KOPT-K1 (cell line): Measurements from ENCODE around the gene CASP4.
"Not testable (repeated sequence)": the region's sequence is repeated elsewhere in the genome, so short reads cannot be mapped to it uniquely, and the experiment has no call there.

Experiments
- H3K27ac ChIP-seq: fragments of 200-600 bp; sonication (generic); 2 replicates; pipeline ENCODE4 v1.5.1; 2016; ENCODE audit warnings: antibody characterized with exemption, mild to moderate bottlenecking, low read depth, low read length; ENCODE audit not compliant: poor library complexity, severe bottlenecking
- H3K36me3 ChIP-seq: fragments of 200-600 bp; sonication (generic); 2 replicates; pipeline ENCODE4 v1.5.1; 2017; ENCODE audit warnings: antibody characterized with exemption, mild to moderate bottlenecking, low read length, moderate library complexity; ENCODE audit not compliant: insufficient read depth
- H3K9me3 ChIP-seq: fragments of 200-600 bp; sonication (generic); 2 replicates; pipeline ENCODE4 v1.5.1; 2017; ENCODE audit warnings: antibody characterized with exemption, low read length, mild to moderate bottlenecking; ENCODE audit not compliant: insufficient read depth, poor library complexity, severe bottlenecking

CASP4 gene

DNA sequence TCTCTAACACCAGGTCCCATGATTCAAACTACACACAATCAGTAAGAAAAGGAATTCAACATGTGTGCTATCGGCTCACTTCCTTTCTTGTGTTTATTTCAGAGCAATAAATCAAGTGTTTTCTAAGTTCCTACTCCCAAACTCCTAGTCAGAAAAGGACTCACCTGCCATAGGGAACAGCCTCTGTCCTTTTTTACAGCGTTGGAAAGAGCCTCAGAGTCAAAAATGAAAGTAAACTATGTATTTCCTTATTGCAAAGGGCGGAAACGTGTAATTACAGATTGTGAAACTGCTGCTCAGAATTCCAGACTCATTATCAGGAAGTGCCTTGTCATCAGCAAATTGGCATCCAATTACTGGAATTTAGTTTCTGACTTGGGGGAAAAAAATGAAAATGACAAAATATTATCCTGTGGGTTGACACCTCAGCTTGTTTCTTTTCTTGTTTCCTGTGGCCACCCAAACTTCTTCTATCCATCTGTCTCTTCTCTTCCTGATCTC is at the start of gene CASP4:
Gene CASP4 (minus strand): TSS at position 220 of the 501 bp plus-strand sequence. CDS start 49 bp downstream, at position 171.
- H3K27ac ChIP-seq: peak within 1 kb of the TSS; percentile 68
- peaks cover 12% of the 10 kb centered on the region for H3K36me3 ChIP-seq
- peaks cover 32% of the 10 kb centered on the region for H3K9me3 ChIP-seq

DNA sequence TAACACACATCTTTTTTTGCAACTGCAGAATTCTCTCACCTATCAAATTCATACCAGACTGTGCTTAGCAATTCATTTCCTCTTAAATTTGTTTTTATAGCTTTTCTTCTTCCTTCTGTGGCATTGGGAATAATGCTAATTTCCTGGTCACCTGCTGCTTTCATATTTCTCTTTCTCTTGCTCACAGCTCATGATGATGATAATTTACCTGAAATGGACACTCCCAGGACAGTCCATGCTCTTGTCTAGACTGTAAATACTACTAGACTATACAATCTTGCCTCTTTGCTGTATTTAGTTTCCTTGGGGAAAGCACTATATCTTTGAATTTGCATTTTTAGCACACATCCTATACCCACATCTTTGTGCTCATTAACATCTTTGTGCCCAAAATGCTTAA is 39.1 kb upstream of the CASP4 start:
- Histone ChIP-seq H3K27ac (no peak overlapping the region), H3K9me3 (no peaks in the 10 kb centered on the region), H3K36me3 (no peaks in the 10 kb centered on the region)

DNA sequence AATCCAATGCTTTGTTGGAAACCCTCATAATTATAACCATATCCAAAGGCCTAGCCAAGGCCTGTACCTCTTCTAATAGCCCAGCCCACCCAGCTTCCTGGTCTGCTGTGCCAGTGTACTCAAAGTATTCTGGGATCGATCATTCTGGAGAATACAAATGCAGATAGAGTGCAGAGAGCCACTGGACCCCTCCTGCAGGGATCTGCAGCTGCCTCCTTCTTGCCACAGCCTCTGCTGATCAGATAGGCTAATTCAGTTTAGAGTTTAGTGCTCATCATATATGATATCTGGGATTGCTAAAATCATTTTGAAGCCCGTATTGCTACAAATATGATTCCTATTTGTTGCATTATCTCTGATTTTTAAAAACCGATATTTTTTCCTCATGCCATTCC is 37.1 kb upstream of the CASP4 start:
- Histone ChIP-seq H3K36me3 (no peaks in the 10 kb centered on the region), H3K9me3 (no peaks in the 10 kb centered on the region), H3K27ac (no peak overlapping the region)

DNA sequence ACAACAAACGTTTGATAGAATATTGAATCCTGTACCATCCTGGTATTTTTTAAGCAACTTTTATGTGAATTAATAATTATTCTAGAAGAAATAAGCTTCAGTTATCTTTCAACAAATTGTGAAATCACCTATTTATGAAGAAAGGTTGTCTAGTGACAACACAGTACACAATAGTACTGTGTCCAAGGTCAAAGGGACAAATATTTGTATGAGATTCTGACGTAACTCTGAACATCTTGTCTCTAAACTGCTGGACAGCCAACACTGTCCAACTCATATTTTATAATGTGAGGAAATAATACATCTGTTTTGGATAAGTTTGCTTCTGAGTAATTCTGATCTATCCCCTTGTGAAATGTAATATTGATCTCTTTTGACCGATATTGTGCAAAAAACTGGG is 35.6 kb upstream of the CASP4 start:
- no peak overlapping the region for H3K27ac ChIP-seq
- H3K36me3 ChIP-seq: no peaks in the 10 kb centered on the region
- no peaks in the 10 kb centered on the region for H3K9me3 ChIP-seq

DNA sequence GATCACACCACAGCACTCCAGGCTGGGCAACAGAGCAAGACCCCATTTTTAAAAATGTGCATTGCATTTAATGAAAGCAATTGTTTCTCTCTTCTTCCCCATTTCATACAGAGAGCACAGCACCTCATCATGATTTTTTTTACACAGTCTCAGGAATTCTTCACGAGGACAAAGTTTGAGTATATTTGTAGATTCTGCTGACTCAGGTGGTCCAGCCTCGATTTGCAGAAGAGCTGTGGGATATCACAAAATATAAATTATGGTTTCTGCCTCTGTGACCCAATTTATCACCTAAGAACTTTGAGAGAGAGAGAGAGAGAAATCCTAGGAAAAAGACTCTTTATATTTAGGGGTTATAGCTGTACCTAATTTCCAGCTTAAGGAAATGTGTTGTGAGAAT is 34.8 kb upstream of the CASP4 start:
- Histone ChIP-seq H3K36me3 (no peaks in the 10 kb centered on the region), H3K9me3 (no peaks in the 10 kb centered on the region), H3K27ac (no peak overlapping the region)

DNA sequence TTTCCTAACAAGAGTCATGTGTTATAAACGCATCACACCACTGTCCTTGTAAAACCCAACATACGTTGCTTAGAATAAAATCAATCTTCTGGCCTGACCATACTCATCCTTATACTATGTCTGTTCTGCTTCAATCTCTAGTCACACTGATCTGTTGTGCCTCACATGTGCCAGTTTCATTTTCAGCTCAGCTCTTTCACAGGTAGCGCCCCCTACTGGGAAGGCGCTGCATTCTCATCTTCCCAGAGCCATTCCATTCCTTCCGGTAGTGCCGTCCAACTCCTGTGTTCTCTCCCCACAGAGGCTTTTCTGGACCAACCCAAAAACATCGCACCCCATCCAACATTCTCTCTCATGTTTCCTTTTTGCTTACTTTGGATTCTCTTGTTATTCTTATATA is 32.4 kb upstream of the CASP4 start:
- H3K27ac ChIP-seq: no peak overlapping the region
- H3K9me3 ChIP-seq: no peaks in the 10 kb centered on the region
- no peaks in the 10 kb centered on the region for H3K36me3 ChIP-seq

DNA sequence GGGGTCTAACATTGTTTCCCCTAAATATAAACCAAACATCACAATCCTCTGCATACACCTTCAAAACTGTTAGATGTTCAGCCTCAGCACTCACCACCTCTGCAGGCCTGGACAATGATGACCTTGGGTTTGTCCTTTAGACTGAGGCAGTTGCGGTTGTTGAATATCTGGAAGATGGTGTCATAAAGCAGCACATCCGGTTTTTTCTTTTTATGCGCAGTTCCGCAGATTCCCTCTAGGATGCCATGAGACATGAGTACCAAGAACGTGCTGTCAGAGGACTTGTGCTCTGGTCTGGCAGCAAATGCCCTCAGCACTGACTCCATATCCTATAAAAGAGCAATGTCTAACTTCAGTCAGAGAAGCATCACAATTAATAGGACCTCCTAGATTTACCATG is 31.8 kb upstream of the CASP4 start:
- H3K36me3 ChIP-seq: no peaks in the 10 kb centered on the region
- no peaks in the 10 kb centered on the region for H3K9me3 ChIP-seq
- H3K27ac ChIP-seq: no peak overlapping the region

DNA sequence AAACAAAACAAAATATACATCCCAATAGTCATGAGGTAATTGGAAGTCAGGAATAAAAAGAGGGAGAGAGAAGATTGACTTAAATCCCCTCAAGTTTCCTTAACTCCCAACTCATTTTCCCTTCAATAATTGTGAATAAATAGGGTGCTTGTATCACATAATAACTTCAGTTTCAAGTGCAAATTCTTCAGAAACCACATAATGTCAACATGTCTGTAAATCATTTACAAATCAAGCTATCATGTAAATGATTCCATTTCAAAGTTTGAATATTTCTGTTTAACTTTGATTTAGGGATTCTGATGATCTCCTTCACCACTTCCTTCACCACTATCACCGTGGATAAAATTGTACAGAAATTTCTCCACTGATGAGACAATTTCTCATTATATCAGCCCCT is 31.3 kb upstream of the CASP4 start:
- Histone ChIP-seq H3K36me3 (no peaks in the 10 kb centered on the region), H3K27ac (no peak overlapping the region), H3K9me3 (no peaks in the 10 kb centered on the region)

DNA sequence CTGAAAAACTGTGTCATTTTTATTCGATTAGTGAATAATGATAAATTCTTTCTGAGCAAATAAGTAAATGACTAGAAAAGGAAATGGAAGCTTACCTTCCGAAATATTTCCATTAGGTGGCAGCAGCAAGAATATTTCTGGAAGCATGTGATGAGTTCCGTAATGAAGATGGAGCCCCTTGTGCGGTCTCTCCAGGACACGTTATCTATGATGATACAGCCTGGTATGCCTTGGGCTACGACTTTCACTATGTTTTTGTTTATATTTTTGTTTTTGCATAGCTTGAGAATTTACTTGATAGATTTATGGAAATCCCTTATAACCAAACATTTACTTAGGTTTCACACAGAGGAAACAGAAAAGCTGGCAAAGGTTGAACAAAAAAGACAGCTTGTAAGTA is 28.9 kb upstream of the CASP4 start:
- H3K27ac ChIP-seq: no peak overlapping the region
- H3K36me3 ChIP-seq: no peaks in the 10 kb centered on the region
- no peaks in the 10 kb centered on the region for H3K9me3 ChIP-seq

DNA sequence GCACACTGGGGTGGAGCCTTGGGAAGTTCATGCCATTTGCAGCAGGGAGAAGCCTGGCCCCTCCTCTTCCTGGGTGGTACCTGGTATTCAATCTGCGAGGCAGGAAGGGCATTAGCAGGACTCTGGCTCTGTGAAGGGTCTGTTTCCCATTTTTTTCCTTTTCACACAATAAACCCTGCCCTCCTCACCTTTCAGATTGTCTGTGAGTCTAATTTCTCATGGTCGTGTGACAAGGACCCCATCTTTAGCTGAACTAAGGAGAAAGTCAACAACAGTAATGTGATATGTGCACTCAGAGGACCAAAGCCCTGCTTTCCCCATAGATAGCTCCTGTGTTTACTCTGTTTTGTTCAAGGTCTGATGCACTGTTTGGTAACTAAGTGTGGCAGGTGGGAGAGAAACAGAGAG is 26.6 kb upstream of the CASP4 start:
- no peak overlapping the region for H3K27ac ChIP-seq
- no peaks in the 10 kb centered on the region for H3K9me3 ChIP-seq
- H3K36me3 ChIP-seq: no peaks in the 10 kb centered on the region

DNA sequence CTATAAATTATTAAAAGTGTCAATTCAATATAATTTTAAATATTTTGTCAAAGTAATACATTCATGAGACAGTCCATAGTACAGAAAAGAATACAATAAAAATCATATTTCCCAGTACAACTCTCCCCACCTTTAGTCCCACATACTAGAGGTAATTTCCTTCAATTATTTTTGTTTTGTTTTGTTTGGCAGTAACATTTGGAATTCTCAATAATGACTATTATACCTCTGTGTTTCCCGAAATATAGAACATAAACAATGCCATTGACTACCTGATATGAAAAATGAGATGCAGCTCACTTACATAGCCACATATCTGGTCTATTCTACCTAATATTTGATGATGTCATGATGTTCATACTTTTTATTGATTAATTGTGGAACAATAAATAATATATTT is 24.4 kb upstream of the CASP4 start:
- H3K36me3 ChIP-seq: no peaks in the 10 kb centered on the region
- H3K9me3 ChIP-seq: no peaks in the 10 kb centered on the region
- H3K27ac ChIP-seq: no peak overlapping the region

DNA sequence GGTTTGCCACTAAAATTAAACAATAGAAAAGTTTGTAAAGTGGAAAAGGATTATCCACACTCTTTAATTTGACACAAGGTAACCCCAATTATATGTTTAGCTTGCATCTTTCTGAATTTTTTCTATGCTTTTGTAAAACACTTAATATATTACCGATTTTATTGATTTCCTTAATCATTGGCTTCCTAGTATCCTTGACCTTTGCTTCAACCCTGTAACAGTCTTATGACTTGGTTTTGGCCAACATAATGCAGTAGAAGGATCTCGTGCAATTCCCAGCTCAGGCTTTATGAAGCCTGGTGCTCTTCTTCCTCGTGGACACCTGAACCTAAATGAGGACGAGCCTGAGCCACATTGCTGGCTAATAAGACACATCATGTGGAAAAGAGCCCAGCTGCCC is 23.6 kb upstream of the CASP4 start:
- Histone ChIP-seq H3K27ac (no peak overlapping the region), H3K36me3 (no peaks in the 10 kb centered on the region), H3K9me3 (no peaks in the 10 kb centered on the region)

DNA sequence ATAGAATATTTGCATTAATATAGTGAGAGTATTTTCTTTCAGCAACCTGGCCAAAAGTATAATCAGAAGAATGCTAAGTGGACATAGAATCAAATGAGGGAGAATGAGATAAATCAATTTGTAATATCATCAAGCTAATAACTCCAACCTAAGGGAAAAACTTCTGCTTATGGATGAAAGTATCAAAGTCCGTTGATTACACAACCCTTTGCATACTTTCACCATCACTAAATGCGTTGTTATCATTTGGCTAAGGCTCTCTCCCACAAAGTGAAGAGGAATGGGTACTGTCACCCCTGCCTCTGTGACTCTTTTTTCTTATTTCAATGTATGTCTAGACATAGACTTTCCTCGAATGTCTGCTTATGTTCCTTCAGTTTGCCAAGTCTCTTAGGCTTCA is 16.4 kb upstream of the CASP4 start:
- Histone ChIP-seq H3K27ac (no peak overlapping the region), H3K9me3 (no peaks in the 10 kb centered on the region), H3K36me3 (no peaks in the 10 kb centered on the region)

DNA sequence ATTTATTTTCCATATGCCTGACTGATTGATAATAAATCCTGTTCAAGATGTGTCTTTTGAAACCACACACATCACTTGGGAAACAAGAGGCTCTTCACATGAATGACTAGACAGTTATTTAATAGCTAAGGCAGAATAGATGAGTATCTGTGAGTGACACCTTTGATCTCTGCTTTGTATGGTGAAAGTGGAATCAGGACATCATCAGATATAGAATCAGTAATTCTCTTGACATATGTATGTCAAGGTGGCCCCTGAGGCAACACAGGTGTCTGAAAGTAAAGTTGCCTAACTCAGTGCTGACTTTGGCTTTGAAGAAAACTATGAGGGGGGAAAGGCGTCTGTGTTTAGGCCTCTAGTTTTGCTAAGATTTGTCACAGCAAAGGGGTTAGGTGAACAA is 11.5 kb upstream of the CASP4 start:
- H3K36me3 ChIP-seq: no peaks in the 10 kb centered on the region

DNA sequence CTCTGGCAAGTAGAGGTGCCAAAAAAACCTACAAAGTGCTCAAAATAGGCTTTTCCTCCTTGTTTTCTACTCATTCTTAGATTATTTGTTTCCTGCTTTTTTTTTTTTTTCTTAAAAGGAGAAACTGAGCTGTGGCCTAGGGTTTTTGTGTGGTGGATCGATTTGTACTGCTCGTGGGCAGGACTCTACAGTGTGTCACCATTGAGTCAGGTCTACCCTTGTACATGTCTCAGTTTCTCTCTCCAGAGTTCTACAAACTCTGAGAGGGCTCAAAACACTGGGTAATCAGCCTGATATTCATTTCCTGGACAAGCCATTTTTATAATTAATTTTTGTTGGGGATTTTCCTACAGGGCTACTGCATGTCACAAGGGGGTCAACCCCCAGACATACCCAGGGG is 5.2 kb upstream of the CASP4 start:
- Histone ChIP-seq H3K27ac (no peak overlapping the region), H3K36me3 (no peaks in the 10 kb centered on the region), H3K9me3 (peaks cover 21% of the 10 kb centered on the region)

More for the DNA sequence above, 11.5 kb upstream of the CASP4 start:
- H3K27ac ChIP-seq: no peak overlapping the region
- no peaks in the 10 kb centered on the region for H3K9me3 ChIP-seq

DNA sequence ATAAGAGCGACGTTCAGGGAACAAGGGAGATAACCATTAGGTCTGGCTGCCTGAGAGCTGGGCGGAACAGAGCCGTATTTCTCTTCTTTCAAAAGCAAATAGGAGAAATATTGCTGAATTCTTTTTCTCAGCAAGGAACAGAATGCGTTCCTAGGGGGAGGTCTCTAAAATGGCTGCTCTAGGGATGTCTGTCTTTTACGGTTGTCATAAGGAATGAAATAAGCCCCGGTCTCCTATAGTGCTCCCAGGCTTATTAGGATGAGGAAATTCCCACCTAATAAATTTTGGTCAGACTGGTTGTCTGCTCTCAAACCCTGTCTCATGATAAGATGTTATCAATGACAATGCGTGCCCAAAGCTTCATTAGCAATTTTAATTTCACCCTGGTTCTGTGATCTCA is 4.5 kb upstream of the CASP4 start:
- not testable (repeated sequence) for H3K36me3 ChIP-seq, H3K27ac ChIP-seq
- peaks cover 21% of the 10 kb centered on the region for H3K9me3 ChIP-seq

DNA sequence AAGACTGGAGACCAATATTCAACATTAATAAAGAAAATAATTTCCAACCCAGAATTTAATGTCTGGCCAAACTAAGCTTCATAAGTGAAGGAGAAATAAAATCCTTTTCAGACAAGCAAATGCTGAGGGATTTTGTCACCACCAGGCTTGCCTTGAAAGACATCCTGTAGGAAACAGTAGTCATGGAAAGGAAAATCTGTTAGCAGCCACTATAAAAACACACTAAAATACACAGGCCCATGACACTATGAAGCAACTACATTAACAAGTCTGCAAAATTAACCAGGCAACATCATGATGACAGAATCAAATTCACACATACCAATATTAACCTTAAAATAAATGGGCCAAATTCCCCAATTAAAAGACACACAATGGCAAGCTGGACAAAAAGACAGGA is 2.4 kb upstream of the CASP4 start:
- Histone ChIP-seq H3K36me3 (no peaks in the 10 kb centered on the region), H3K9me3 (peaks cover 21% of the 10 kb centered on the region), H3K27ac (no peak overlapping the region)
